ENCODE results near the gene ROBO1.

DNA sequence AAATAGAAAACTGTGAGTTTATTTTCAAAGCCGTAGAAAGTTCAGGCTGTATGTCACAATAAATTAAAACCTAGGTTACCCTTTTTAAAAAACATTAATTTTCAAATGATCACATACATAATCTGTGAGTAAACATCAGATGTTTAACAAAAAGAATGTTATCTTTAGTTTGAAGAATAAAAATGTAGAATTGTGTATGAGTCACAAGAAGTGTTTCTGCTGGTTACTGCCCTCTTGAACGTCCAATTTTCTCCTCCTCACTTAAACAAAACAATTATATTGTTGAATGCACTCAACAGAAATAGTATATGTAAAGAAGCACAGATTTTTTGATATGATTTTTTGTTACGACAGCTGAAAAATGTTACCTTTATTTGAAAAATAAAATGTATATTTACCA lies 855.1 kb downstream of the ROBO1 start:
- TF ChIP-seq SP1 (IDR thresholded peaks at IDR 0.05): no peak
- no peak for TF ChIP-seq TARDBP (IDR thresholded peaks at IDR 0.05)
- TF ChIP-seq, protein P1, sequence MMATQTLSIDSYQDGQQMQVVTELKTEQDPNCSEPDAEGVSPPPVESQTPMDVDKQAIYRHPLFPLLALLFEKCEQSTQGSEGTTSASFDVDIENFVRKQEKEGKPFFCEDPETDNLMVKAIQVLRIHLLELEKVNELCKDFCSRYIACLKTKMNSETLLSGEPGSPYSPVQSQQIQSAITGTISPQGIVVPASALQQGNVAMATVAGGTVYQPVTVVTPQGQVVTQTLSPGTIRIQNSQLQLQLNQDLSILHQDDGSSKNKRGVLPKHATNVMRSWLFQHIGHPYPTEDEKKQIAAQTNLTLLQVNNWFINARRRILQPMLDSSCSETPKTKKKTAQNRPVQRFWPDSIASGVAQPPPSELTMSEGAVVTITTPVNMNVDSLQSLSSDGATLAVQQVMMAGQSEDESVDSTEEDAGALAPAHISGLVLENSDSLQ (IDR thresholded peaks at IDR 0.05): no peak
